Measurements from ENCODE around the gene C19orf38. TPM values are rescaled to one million over a fixed set of nuclear protein-coding genes. Genes with fewer than 3 reads are reported as not detected.

The C19orf38 gene
- total RNA-seq, 2 donors from 2014 or later: 0.91 to 6.4 TPM

DNA sequence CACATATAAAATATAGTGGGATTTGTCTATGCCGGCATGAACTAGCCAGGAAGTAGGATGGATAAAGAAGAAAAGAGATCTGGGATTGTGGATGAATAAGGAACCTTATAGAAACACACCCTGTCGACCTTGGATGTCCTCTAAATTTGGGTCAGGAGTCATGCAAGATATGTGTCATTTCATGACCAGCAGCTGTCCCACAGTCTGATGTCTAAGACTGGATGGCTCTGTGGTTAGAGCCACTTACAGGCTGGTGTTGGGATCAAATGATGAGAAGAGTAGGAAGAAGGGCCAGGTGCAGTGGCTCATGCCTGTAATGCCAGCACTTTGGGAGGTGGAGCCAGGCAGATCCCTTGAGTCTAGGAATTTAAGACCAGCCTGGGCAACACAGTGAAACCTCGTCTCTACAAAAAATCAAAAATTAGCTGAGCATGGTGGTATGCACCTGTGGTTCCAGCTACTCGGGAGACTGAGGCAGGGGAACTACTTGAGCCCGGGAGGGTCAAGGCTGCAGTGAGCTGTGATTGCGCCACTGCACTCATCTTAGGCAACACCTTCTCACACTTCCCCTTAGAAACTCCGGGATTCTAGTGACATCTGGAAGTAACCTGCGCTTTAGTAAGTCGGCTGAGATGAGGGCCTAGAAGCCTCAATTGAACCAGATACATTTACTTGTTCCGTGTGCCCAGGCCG lies 43.0 kb upstream of the C19orf38 start:
- Histone ChIP-seq H3K36me3 (peaks cover 8 to 10% of the 10 kb centered on the region in 2 donors), H3K4me1 (replicated peaks) (no peaks in the 10 kb centered on the region), H3K4me3 (no peak overlapping the region), H3K27me3 (replicated peaks; ENCODE audit: insufficient read depth) (no peaks in the 10 kb centered on the region), H3K27ac (no peak overlapping the region), H3K9me3 (no peaks in the 10 kb centered on the region)
- 91% methylated on average over 11 of the region's 11 CpGs for WGBS
- intact Hi-C loops (cut with DNase I): no loop called here
- no peak for DNase-seq (ENCODE audit: low spot score)
- TF ChIP-seq, protein P1, sequence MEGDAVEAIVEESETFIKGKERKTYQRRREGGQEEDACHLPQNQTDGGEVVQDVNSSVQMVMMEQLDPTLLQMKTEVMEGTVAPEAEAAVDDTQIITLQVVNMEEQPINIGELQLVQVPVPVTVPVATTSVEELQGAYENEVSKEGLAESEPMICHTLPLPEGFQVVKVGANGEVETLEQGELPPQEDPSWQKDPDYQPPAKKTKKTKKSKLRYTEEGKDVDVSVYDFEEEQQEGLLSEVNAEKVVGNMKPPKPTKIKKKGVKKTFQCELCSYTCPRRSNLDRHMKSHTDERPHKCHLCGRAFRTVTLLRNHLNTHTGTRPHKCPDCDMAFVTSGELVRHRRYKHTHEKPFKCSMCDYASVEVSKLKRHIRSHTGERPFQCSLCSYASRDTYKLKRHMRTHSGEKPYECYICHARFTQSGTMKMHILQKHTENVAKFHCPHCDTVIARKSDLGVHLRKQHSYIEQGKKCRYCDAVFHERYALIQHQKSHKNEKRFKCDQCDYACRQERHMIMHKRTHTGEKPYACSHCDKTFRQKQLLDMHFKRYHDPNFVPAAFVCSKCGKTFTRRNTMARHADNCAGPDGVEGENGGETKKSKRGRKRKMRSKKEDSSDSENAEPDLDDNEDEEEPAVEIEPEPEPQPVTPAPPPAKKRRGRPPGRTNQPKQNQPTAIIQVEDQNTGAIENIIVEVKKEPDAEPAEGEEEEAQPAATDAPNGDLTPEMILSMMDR (IDR thresholded peaks at IDR 0.05): no peak
- TF ChIP-seq POLR2AphosphoS5 (IDR thresholded peaks at IDR 0.05) (no peak), POLR2A (IDR thresholded peaks at IDR 0.05) (no peak)

DNA sequence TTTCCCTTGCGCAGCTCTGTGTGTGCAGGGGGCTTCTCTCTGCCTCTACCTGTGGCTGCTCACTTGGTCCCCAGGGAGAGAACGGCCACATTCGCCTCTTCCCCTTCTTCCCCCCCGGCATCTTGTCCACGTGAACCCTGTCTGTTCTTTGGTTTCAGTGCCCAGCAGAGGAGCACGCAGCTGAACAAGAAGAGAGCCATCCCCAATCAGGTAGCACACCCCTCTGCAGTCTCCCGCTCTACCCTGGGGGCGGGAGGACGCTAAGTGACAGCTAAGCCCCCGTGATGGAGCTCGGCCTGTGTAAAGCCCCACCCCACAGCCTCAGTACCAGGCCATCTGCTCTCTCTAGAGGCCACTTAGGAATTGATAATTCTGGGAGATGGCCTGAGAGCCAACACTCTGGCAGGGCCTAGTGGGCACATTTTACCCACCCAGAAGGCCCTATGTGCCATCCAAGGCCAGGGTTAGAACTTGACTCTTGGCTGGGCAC lies 42.4 kb upstream of the C19orf38 start:
- TF ChIP-seq POLR2AphosphoS5 (IDR thresholded peaks at IDR 0.05): no peak
- TF ChIP-seq, protein P1 (IDR thresholded peaks at IDR 0.05): no peak
- no peak for TF ChIP-seq POLR2A (IDR thresholded peaks at IDR 0.05)
- Histone ChIP-seq H3K4me1 (replicated peaks) (no peaks in the 10 kb centered on the region), H3K27ac (no peak overlapping the region), H3K9me3 (no peaks in the 10 kb centered on the region), H3K27me3 (replicated peaks; ENCODE audit: insufficient read depth) (no peaks in the 10 kb centered on the region), H3K36me3 (peaks cover 8 to 10% of the 10 kb centered on the region in 2 donors), H3K4me3 (no peak overlapping the region)
- 89% methylated on average over 11 of the region's 11 CpGs for WGBS
- intact Hi-C loops (cut with DNase I): no loop called here
- no peak for DNase-seq (ENCODE audit: low spot score)

DNA sequence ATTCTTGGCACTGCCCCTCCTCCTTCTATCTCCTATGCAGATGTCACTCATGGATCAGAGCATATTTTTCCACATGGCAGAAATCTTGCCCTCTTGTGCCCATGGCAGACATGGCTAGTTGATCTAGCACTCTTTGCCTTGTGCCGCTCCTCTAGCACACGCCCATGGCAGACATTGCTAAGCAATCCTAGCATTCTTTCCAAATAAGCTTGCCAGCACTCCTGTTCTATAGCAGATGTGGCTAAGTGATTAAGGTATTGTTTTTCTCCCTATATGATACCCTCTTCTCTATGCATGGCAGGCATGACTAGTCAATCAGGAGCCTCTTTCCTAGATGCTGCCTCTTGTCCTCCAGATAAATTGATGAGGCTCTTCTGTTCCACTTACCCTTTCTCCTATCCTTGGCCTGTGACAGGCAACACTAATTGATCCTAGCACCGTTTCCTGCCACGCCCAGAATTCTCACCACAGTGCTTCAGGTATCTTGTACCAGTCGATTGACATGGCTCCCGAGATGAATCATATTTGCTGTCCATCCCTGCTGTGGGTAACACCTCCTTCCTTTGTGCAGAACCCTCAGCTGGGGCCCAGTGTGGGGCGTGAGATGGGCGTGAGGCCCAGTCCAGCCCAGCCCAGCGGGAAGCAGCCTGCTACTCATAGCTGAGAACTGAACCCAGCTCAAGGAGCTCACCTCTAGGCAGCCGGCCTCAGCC lies 39.1 kb upstream of the C19orf38 start:
- no peaks in the 10 kb centered on the region for H3K9me3 ChIP-seq
- H3K4me1 ChIP-seq (replicated peaks): no peaks in the 10 kb centered on the region
- TF ChIP-seq, protein P1 (IDR thresholded peaks at IDR 0.05): no peak
- TF ChIP-seq POLR2AphosphoS5 (IDR thresholded peaks at IDR 0.05): no peak
- TF ChIP-seq POLR2A (IDR thresholded peaks at IDR 0.05): no peak
- 71% methylated on average over 10 of the region's 10 CpGs for WGBS
- no peak overlapping the region for H3K27ac ChIP-seq
- H3K27me3 ChIP-seq (replicated peaks; ENCODE audit: insufficient read depth): no peaks in the 10 kb centered on the region
- DNase-seq (ENCODE audit: low spot score): no peak
- no peak overlapping the region for H3K4me3 ChIP-seq
- intact Hi-C loops (cut with DNase I): no loop called here
- peaks cover 0 to 6% of the 10 kb centered on the region in 2 donors for H3K36me3 ChIP-seq

DNA sequence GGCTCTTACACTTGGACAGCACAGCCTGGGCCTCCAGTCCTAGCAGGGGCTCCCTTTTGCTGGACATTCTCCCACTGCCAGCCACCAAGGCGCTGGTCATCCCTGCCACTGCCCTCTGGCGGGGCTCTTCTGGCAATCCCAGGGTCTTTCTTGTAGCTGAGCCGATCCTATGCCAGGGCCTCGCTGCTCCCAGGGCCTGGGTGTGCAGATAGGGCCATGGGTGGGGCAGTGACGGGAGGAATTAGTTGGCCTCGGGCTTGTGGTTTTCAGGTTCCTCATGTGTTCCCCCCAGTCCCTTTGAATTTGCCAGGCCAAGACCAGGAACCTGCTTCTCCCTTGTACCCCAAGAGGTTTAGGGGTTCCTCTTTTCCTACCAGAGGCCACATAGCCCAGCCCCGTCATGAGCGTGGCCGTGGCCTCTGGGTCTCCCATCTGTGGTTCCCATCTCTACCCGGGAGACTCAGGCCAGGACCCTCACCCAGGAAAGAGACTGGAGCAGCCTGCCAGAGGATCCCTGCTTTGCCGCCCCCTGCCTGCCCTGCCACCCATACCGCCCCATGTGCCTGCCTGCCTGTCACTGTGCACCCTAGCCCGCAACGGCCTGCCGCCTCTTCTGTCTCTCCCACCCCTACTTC lies 38.4 kb upstream of the C19orf38 start:
- 84% methylated on average over 15 of the region's 15 CpGs for WGBS
- DNase-seq (ENCODE audit: low spot score): no peak
- no peaks in the 10 kb centered on the region for H3K9me3 ChIP-seq
- no peak overlapping the region for H3K4me3 ChIP-seq
- intact Hi-C loops (cut with DNase I): no loop called here
- H3K36me3 ChIP-seq: no peaks in the 10 kb centered on the region
- no peaks in the 10 kb centered on the region for H3K4me1 ChIP-seq (replicated peaks)
- no peaks in the 10 kb centered on the region for H3K27me3 ChIP-seq (replicated peaks; ENCODE audit: insufficient read depth)
- TF ChIP-seq POLR2A (IDR thresholded peaks at IDR 0.05): no peak
- TF ChIP-seq POLR2AphosphoS5 (IDR thresholded peaks at IDR 0.05): no peak
- TF ChIP-seq, protein P1 (IDR thresholded peaks at IDR 0.05): no peak
- H3K27ac ChIP-seq: no peak overlapping the region
